ENCODE results near the gene HOXD4. TPM values are rescaled to one million over a fixed set of nuclear protein-coding genes. Genes with fewer than 3 reads are reported as not detected.

The HOXD4 gene
- total and polyA plus RNA-seq, 2 of the 4 experiments (the other 2 are of a cell fraction) = not detected

GRCh38 chr2:176138526-176138922, 12.8 kb upstream of the HOXD4 start:
- TF ChIP-seq RFX5 (IDR thresholded peaks at IDR 0.05; ENCODE audit: low read depth, low read length) = no peak
- TF ChIP-seq MAZ (IDR thresholded peaks at IDR 0.05; ENCODE audit: borderline replicate concordance, low read depth, low read length) = no peak
- TF ChIP-seq SMC3 (IDR thresholded peaks at IDR 0.05; ENCODE audit: low read depth, low read length) = no peak
- no peak for TF ChIP-seq NFE2L2 (IDR thresholded peaks at IDR 0.05; ENCODE audit: low read depth, low read length)
- no peak for TF ChIP-seq RCOR1 (IDR thresholded peaks at IDR 0.05; ENCODE audit: insufficient replicate concordance, low read length)
- no peak for TF ChIP-seq MAFK (IDR thresholded peaks at IDR 0.05; ENCODE audit: low read depth, low read length)
- no peak for TF ChIP-seq RAD21 (IDR thresholded peaks at IDR 0.05; ENCODE audit: low read length)
- TF ChIP-seq POLR2A (IDR thresholded peaks at IDR 0.05; ENCODE audit: low read depth, low read length) = no peak
- no peak for TF ChIP-seq CTCF (conservative IDR thresholded peaks at IDR 0.05; ENCODE audit: low read depth, low read length)
- TF ChIP-seq MXI1 (IDR thresholded peaks at IDR 0.05; ENCODE audit: borderline replicate concordance, low read depth, low read length) = no peak
- no peak for TF ChIP-seq FOS (IDR thresholded peaks at IDR 0.05; ENCODE audit: low read depth, low read length)
- TF ChIP-seq BHLHE40 (IDR thresholded peaks at IDR 0.05; ENCODE audit: low read depth, low read length) = no peak
- no peak for TF ChIP-seq USF2 (IDR thresholded peaks at IDR 0.05; ENCODE audit: low read depth, low read length)
- TF ChIP-seq CEBPB (IDR thresholded peaks at IDR 0.05; ENCODE audit: low read depth, low read length) = no peak
- TF ChIP-seq ELK1 (IDR thresholded peaks at IDR 0.05; ENCODE audit: borderline replicate concordance, low read depth, low read length) = no peak
- TF ChIP-seq CHD1 (IDR thresholded peaks at IDR 0.05; ENCODE audit: low read depth, low read length) = no peak
- H3K27me3 ChIP-seq (ENCODE audit: control insufficient read depth, insufficient read depth, low read length) = peaks cover 81% of the 10 kb centered on the region
- no peaks in the 10 kb centered on the region for H3K9me1 ChIP-seq (ENCODE audit: insufficient read depth, low read length)
- no peak overlapping the region for H4K8ac ChIP-seq (ENCODE audit: low read depth in 2 of 2, low read length in 2 of 2)
- H2BK5ac ChIP-seq (ENCODE audit: low read depth, low read length, poor library complexity, severe bottlenecking) = no peak overlapping the region
- intact Hi-C loops (cut with micrococcal nuclease) = no loop called here
- no peak overlapping the region for H4K5ac ChIP-seq (ENCODE audit: low read depth, low read length)
- no peaks in the 10 kb centered on the region for H4K20me1 ChIP-seq (ENCODE audit: insufficient read depth, low read length)
- H3K79me1 ChIP-seq (ENCODE audit: low read depth in 1 of 2, low read length in 2 of 2) = no peaks in the 10 kb centered on the region
- H2BK120ac ChIP-seq (ENCODE audit: low read depth, low read length) = no peak overlapping the region
- dilution Hi-C loops (cut with HindIII; ENCODE audit: low sequenced_read_pairs, unreplicated experiment) = no loop called here
- WGBS, 2 experiments (ENCODE audit: extremely low coverage in 2 of 2, insufficient read length in 1 of 2) = 9% methylated on average over 8 of the region's 14 CpGs; no CpG with 5 or more reads in 1 of the 2 experiments
- no TSS peak for BruUV-seq (replicated peaks)
- no peak overlapping the region for H3K4me3 ChIP-seq (ENCODE audit: insufficient read depth, low read depth, low read length)
- no peak overlapping the region for H3K18ac ChIP-seq (ENCODE audit: low read depth, low read length)
- ChIA-PET CTCF (interaction anchor here (0.7 to 1.0 kb wide), 2 partner anchors 12 to 513 kb away, joined by 3 to 4 read pairs; no protein-coding TSS in a partner anchor), POLR2A (ENCODE audit: unreplicated experiment) (no interaction called here)
- H3K9me3 ChIP-seq (ENCODE audit: control insufficient read depth, insufficient read depth, low read length) = peaks cover 3% of the 10 kb centered on the region
- H3K4me1 ChIP-seq (ENCODE audit: control insufficient read depth, insufficient read depth, low read length) = no peaks in the 10 kb centered on the region
- no peak overlapping the region for H3K27ac ChIP-seq (ENCODE audit: insufficient read depth, low read length)
- no peak overlapping the region for H2BK20ac ChIP-seq (ENCODE audit: low read depth, low read length)
- in situ Hi-C loops (cut with MboI; ENCODE audit: low sequenced_read_pairs) = no loop called here
- H3K4me2 ChIP-seq (ENCODE audit: low read depth, low read length) = no peak overlapping the region
- H3K9ac ChIP-seq (ENCODE audit: low read depth, low read length) = no peak overlapping the region
- H3K14ac ChIP-seq (replicated peaks; ENCODE audit: low read depth, low read length) = no peak overlapping the region
- H3K36me3 ChIP-seq (ENCODE audit: control insufficient read depth, insufficient read depth, low read length) = no peaks in the 10 kb centered on the region
- no peak overlapping the region for H3K23ac ChIP-seq (ENCODE audit: low read depth, low read length)
- no peak overlapping the region for H2AK9ac ChIP-seq (replicated peaks; ENCODE audit: low read depth, low read length, poor library complexity)
- no peak overlapping the region for H3K56ac ChIP-seq (ENCODE audit: extremely low read depth, insufficient read depth, low read length)
- H2BK15ac ChIP-seq (ENCODE audit: low read depth, low read length) = no peak overlapping the region
- ATAC-seq (ENCODE audit: low read depth) = no peak
- H2AFZ ChIP-seq (replicated peaks; ENCODE audit: low read length, poor library complexity) = no peak overlapping the region
- no peak overlapping the region for H4K91ac ChIP-seq (ENCODE audit: insufficient read depth, low read depth, low read length)
- no peak overlapping the region for H2AK5ac ChIP-seq (ENCODE audit: low read depth, low read length)
- no peak for DNase-seq
- no peak overlapping the region for H3K4ac ChIP-seq (ENCODE audit: low read depth, low read length)
